HEK293T (cell line): Measurements from ENCODE around the gene MOAP1.
"Not testable (repeated sequence)": the region's sequence is repeated elsewhere in the genome, so short reads cannot be mapped to it uniquely, and the experiment has no call there.

ENCODE experiments used
- CTCF ChIA-PET: fragments of 350-600 bp; formaldehyde crosslinking; extraction: SDS; loops from one replicate; lab custom pipeline; 2021; ENCODE audit warnings: antibody characterized with exemption, inconsistent platforms; lab: Yijun Ruan, JAX
- POLR2A ChIA-PET: fragments of 350-600 bp; formaldehyde crosslinking; extraction: SDS; loops from one replicate; lab custom pipeline; 2020; ENCODE audit warnings: antibody characterized with exemption, inconsistent platforms; lab: Yijun Ruan, JAX
- DNase-seq: peaks from one replicate; pipeline ENCODE4 v3.0.0; 2012; ENCODE audit warnings: mixed read lengths; ENCODE audit errors: extremely low spot score
- ARNT ChIP-seq: fragments of 450-650 bp; IDR thresholded peaks from 2 replicates; pipeline ENCODE4 v1.6.1; 2017; ENCODE audit warnings: mild to moderate bottlenecking
- BHLHE40 ChIP-seq: fragments of 450-650 bp; IDR thresholded peaks from 2 replicates; pipeline ENCODE4 v1.6.1; 2016; ENCODE audit warnings: mild to moderate bottlenecking, moderate library complexity, borderline replicate concordance
- CTBP1 ChIP-seq: fragments of 450-650 bp; IDR thresholded peaks from 2 replicates; pipeline ENCODE4 v1.6.1; 2016; ENCODE audit warnings: borderline replicate concordance
- ELF4 ChIP-seq: fragments of 450-650 bp; IDR thresholded peaks from 2 replicates; pipeline ENCODE4 v1.6.1; 2017; ENCODE audit warnings: antibody characterized with exemption
- FOXA1 ChIP-seq: fragments of 450-650 bp; IDR thresholded peaks from 2 replicates; pipeline ENCODE4 v1.6.1; 2016; ENCODE audit warnings: mild to moderate bottlenecking
- FOXK2 ChIP-seq: fragments of 450-650 bp; IDR thresholded peaks from 2 replicates; pipeline ENCODE4 v1.6.1; 2016; ENCODE audit warnings: mild to moderate bottlenecking
- FOXM1 ChIP-seq: fragments of 450-650 bp; IDR thresholded peaks from 2 replicates; pipeline ENCODE4 v1.6.1; 2017; ENCODE audit warnings: mild to moderate bottlenecking, borderline replicate concordance
- HDGF ChIP-seq: fragments of 450-650 bp; IDR thresholded peaks from 2 replicates; pipeline ENCODE4 v1.6.1; 2017; ENCODE audit warnings: antibody characterized with exemption, borderline replicate concordance
- LEF1 ChIP-seq: fragments of 450-650 bp; IDR thresholded peaks from 2 replicates; pipeline ENCODE4 v1.6.1; 2017; ENCODE audit warnings: mild to moderate bottlenecking, borderline replicate concordance
- NFRKB ChIP-seq: fragments of 450-650 bp; IDR thresholded peaks from 2 replicates; pipeline ENCODE4 v1.6.1; 2016; ENCODE audit warnings: mild to moderate bottlenecking, moderate library complexity
- SP1 ChIP-seq: fragments of 450-650 bp; IDR thresholded peaks from 2 replicates; pipeline ENCODE4 v1.6.1; 2017
- SUZ12 ChIP-seq: fragments of 450-650 bp; IDR thresholded peaks from 2 replicates; pipeline ENCODE4 v1.6.1; 2016; ENCODE audit warnings: mild to moderate bottlenecking
- TARDBP ChIP-seq: fragments of 450-650 bp; IDR thresholded peaks from 2 replicates; pipeline ENCODE4 v1.6.1; 2016
- ZNF384 ChIP-seq: fragments of 450-650 bp; IDR thresholded peaks from 2 replicates; pipeline ENCODE4 v1.6.1; 2016
- TF ChIP-seq, protein P1 (sequence below): fragments of 450-650 bp; IDR thresholded peaks from 2 replicates; pipeline ENCODE4 v1.6.1; 2016

The MOAP1 gene, protein sequence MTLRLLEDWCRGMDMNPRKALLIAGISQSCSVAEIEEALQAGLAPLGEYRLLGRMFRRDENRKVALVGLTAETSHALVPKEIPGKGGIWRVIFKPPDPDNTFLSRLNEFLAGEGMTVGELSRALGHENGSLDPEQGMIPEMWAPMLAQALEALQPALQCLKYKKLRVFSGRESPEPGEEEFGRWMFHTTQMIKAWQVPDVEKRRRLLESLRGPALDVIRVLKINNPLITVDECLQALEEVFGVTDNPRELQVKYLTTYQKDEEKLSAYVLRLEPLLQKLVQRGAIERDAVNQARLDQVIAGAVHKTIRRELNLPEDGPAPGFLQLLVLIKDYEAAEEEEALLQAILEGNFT

DNA sequence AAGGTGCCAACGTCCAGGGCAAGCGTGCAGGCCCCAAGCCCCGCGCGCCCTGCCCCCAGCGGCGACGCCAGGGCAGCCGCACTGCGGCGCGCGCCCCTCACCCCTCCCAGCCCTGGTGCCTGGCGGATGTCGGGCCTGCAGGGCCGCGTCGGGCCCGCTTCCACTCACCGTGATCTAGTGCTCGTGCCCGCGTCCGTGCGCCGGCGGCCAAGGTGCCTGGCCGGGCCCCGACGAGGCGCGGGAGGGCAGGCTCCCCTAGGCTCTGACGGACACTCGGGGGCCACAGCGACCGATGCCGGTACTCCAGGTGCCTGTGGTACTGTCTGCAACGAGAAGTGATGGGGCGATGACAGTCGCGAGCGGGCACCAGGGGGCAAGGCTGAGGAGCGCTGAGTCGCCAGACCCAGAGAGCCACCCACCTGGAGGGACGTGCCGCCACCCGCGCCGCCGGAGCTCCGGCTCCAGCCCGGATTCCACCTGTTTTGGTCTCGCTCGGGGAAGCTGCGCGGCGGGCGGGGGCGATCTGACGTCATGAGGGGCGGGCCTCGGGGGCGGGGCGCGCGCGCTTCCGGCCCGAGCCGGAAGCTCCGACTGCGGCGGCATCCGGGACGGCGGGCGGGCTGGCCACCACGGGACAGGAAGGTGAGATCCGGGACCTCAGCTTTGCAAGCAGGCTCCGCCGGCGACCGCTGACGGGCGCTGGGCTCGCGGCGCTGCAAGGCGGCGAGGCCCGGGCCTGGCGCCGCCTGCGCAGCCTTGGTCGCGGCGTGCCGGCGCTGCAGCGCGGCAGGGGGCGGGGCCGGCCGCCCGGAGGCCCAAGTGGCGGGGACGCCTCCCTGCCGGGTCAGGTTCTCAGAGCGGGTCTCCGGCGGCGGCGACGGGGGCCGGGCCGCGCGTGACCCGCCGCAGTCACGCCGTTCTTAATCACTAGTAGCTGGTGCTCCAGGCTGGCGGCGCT is at the start of gene MOAP1, which contains the start of gene LYSET:
TSS of gene MOAP1 (minus strand) at position 507 of the 958 bp plus-strand sequence. CDS start 655 bp downstream, outside the sequence.
TSS of gene LYSET (plus strand) at position 927 of the 958 bp plus-strand sequence. CDS start 89 bp downstream, outside the sequence.
- POLR2A ChIA-PET = interaction anchor here (0.5 to 3.8 kb wide), 14 partner anchors 9 to 841 kb away, joined by 3 to 43 read pairs (median 4); partner anchors contain the start of genes GON7, ITPK1, LGMN and OTUB2
- DNase-seq = peak; percentile 91
- CTCF ChIA-PET = interaction anchor here (0.5 to 1.0 kb wide), 6 partner anchors 8 to 88 kb away, joined by 3 read pairs; no protein-coding TSS in a partner anchor
- TF ChIP-seq ZNF384 = no peak
- TF ChIP-seq, protein P1, sequence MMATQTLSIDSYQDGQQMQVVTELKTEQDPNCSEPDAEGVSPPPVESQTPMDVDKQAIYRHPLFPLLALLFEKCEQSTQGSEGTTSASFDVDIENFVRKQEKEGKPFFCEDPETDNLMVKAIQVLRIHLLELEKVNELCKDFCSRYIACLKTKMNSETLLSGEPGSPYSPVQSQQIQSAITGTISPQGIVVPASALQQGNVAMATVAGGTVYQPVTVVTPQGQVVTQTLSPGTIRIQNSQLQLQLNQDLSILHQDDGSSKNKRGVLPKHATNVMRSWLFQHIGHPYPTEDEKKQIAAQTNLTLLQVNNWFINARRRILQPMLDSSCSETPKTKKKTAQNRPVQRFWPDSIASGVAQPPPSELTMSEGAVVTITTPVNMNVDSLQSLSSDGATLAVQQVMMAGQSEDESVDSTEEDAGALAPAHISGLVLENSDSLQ = peak; percentile 27; the same call in 1 of the 2 replicates
- no peak for TF ChIP-seq HDGF
- TF ChIP-seq NFRKB = no peak
- peak; percentile 49; the same call in 1 of the 2 replicates for TF ChIP-seq FOXM1
- 0 out of 2 replicates have a peak, but pooled peaks have one; percentile 44 for TF ChIP-seq LEF1
- TF ChIP-seq CTBP1 = no peak
- no peak for TF ChIP-seq FOXA1
- no peak for TF ChIP-seq ELF4

DNA sequence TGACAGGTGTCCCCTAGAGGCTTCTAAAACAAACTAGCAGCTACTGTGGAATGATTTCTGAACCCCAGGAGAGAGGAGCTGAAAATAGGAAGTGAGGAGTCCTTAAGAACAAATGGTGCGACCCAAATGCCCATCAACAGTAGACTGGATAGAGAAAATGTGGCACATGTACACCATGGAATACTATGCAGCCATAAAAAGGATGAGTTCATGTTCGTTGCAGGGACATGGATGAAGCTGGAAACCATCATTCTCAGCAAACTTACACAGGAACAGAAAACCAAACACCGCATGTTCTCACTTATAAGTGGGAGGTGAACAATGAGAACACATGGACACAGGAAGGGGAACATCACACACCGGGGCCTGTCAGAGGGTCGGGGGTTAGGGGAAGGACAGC is 48.4 kb upstream of the MOAP1 start:
- DNase-seq, POLR2A ChIA-PET, CTCF ChIA-PET: not testable (repeated sequence)

DNA sequence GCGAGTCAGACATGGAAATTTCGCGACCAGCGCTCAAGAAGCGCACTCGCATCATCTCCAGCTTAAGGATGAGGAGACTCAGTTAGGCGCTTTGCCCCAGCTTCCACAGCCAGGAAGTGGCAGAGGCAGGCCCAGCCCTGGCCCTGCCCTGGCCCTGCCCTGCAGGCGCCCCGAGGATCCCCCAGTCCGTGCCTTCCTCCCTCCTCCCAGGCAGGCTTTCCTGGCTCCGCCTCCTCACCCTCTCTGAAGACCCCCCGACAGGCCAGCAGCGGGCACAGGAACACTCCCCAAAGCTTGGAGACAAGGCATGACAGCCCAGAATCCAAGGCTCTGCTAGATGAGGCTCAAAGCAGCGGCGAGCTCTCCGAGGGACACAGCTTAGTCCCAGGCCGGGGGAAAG is 47.5 kb upstream of the MOAP1 start:
- CTCF ChIA-PET = interaction anchor here (0.9 kb wide), 1 partner anchor 387 kb away, joined by 5 read pairs; no protein-coding TSS in a partner anchor
- DNase-seq = no peak
- no peak for TF ChIP-seq SP1
- TF ChIP-seq ARNT = no peak
- no peak for TF ChIP-seq TARDBP
- POLR2A ChIA-PET = no interaction called here

DNA sequence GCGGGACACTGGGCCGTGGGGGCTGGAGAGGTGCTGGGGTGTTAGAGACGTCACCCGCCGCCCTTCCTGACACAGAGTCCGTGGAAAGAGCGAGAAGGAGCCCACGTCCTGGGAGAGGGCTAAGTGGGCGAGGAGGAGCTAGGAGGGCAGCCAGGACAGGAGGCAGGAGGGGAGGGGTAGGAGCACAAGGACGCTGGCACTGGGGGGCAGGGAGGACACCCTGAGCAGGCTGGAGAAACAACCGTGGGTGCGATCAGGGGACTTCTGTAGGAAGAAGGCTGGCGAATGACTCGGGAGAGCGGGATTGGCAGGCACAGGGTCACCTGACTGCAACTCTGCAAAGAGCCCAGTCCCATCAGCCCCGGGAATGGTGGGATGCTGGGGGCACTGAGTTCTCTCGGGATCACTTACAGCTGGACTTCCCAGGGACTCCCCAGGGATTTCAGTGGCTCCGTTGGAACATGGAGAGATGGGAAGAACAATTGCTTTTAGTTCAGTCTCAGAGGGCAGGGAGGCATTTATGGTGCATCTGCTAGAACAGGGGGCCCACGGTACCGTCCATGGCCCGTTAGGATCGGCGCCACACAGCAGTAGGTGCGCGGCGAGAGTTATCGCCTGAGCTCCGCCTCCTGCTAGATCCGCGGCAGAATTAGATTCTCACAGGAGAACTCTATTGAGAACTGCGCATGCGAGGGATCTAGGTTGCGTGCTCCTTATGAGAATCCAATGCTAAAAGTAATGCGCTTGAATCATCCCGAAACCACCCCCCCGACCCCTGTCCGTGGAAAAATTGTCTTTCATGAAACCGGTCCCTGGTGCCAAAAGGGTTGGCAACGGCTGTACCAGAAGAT is 46.7 kb upstream of the MOAP1 start:
- ChIA-PET CTCF (interaction anchor here (0.9 kb wide), 1 partner anchor 388 kb away, joined by 5 read pairs; no protein-coding TSS in a partner anchor), POLR2A (no interaction called here)
- no peak for TF ChIP-seq FOXM1
- TF ChIP-seq FOXK2 = no peak
- TF ChIP-seq ELF4 = no peak
- TF ChIP-seq SUZ12 = no peak
- TF ChIP-seq CTBP1 = no peak
- no peak for TF ChIP-seq LEF1
- no peak for TF ChIP-seq HDGF
- TF ChIP-seq ARNT = no peak
- TF ChIP-seq BHLHE40 = no peak
- no peak for TF ChIP-seq FOXA1
- TF ChIP-seq TARDBP = no peak
- TF ChIP-seq NFRKB = no peak
- TF ChIP-seq ZNF384 = no peak
- TF ChIP-seq SP1 = no peak
- no peak for DNase-seq

DNA sequence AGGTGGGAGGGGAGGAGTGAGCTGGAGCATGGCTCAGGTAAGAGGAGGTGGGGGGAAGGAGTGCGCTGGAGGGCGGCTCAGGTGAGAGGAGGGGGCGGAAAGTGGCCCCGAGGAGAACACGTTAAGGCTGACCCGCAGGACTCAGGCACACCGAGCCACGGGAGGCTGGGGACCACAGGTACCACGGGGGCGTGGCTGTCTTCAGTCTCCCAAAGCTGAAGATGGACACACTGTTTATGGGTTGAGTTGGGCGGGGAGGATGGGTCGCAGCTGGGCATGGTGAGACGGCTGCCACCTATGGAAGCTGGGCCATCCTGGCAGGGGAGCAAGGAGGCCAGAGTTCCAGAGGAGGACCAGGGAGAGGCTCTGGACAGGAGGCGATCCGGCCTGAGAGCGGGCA is 45.8 kb upstream of the MOAP1 start:
- DNase-seq = no peak
- ChIA-PET CTCF (no interaction called here), POLR2A (interaction anchor here (1.0 kb wide), 1 partner anchor 23 kb away, joined by 3 read pairs; the partner anchor contains the start of genes GON7 and UBR7)
- TF ChIP-seq SUZ12 (no peak), ELF4 (no peak)

DNA sequence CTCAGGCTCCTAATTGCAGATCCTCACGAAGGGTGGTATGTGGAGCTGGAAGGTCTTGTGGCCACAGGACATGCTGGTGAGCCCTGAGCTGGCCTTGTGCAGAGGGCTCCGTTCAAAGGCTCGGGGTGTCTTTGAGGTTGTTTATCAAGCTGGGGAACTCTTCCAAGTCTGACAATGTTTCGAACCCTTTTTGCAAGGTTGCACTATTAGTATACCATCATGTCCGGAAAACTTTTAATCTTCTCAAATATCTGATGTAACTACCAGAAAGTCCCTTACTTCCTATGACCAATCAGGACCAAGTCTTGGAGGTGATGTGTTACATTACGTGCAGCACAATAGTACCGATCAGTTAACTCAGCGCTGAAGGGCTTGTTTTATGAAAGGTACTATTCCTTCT is 43.9 kb upstream of the MOAP1 start:
- ChIA-PET CTCF (no interaction called here), POLR2A (no interaction called here)
- DNase-seq = no peak
- TF ChIP-seq LEF1 = no peak
- TF ChIP-seq ARNT = no peak
- no peak for TF ChIP-seq SUZ12
- TF ChIP-seq NFRKB = no peak
- no peak for TF ChIP-seq FOXK2
- TF ChIP-seq, protein P1 = no peak
- no peak for TF ChIP-seq SP1
- no peak for TF ChIP-seq BHLHE40
- TF ChIP-seq ELF4 = no peak
- no peak for TF ChIP-seq ZNF384
